ENCODE measurements around the gene STOML3.
"Not testable (repeated sequence)": the region's sequence is repeated elsewhere in the genome, so short reads cannot be mapped to it uniquely, and the experiment has no call there.

The STOML3 gene, protein sequence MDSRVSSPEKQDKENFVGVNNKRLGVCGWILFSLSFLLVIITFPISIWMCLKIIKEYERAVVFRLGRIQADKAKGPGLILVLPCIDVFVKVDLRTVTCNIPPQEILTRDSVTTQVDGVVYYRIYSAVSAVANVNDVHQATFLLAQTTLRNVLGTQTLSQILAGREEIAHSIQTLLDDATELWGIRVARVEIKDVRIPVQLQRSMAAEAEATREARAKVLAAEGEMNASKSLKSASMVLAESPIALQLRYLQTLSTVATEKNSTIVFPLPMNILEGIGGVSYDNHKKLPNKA

DNA sequence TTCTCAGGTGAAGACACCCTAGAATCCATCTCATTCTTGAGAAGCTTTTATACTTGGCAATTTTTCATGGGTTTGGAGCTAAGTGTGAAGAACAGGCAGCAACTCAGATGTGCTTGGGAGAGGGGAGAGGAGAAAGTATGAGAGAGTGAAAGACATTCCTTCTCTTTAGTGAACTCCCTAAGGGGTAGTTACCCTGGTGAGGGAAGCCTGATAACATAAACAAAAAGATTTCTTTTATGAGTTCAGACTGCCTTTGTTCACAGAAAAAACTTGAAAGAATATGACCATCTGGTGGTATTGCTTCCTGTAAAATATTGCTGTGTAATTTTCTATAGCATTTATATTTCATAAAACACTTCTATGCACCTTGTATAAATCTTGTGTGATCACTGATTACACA, at the start of gene STOML3:
TSS of gene STOML3 (minus strand) at position 139 of the 400 bp plus-strand sequence. CDS start at position 29, 110 bp downstream.
- no peak for DNase-seq (ENCODE audit: low read depth)

GRCh38 chr13:39040206-39040605, 49.6 kb upstream of the STOML3 start:
- no peak for DNase-seq (ENCODE audit: low read depth)

DNA sequence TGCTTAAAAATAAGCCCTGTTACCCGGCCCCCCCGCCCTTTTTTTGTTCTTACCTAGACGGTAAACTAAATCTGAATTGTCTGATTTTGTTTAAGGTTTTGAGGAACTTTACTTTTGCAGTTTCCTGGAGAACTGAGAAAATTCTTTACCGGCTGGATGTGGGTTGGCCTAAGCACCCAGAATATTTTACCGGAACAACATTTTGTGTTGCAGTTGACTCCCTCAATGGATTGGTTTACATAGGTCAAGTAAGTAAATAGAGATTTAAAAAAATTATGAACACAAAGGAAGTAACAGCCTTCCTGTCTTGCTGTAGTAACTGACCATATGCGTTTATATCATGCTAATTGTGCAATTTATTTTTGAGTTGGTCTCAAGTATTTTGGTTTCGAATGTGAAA, 48.4 kb upstream of the STOML3 start:
- no peak for DNase-seq (ENCODE audit: low read depth)

- peak; percentile 63 for DNase-seq (ENCODE audit: low read depth)
These were observed 48.0 kb upstream of the STOML3 start for GRCh38 chr13:39038569-39039030.

- peak; percentile 71 for DNase-seq (ENCODE audit: low read depth)
These were observed 47.4 kb upstream of the STOML3 start, which contains the start of the genes NHLRC3 and PROSER1 for GRCh38 chr13:39037880-39038568. TSS of gene NHLRC3 (plus strand) at chr13:39038456. CDS start at chr13:39038640, 184 bp downstream. TSS of gene PROSER1 (minus strand) at chr13:39038089. CDS start at chr13:39037242, 847 bp downstream.

DNA sequence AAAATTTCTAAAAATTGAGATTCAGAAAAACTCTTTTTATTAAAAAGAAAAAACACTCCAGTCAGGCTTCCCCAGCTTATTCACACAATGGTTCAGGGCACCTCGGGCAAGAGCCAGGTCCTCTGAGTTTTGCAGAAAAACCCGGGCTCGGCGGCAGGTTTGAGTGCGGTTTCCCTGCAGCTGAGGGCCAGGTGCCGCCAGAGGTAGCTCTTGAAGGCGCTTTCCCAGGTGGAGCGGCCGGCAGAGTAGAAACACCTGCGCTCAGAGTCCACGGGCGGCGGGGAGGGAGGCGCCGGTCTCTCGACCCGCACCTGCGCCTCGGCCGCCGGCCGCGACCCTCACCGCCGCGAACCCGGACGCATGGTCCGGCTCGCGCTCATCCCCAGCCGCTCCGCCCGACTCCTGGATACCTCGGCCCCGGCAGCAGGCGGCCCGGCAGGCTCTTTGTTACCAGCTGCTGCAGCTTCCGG, 46.8 kb upstream of the STOML3 start:
- DNase-seq (ENCODE audit: low read depth), result no peak

GRCh38 chr13:39036212-39036611, 45.6 kb upstream of the STOML3 start:
- DNase-seq (ENCODE audit: low read depth), result no peak

DNA sequence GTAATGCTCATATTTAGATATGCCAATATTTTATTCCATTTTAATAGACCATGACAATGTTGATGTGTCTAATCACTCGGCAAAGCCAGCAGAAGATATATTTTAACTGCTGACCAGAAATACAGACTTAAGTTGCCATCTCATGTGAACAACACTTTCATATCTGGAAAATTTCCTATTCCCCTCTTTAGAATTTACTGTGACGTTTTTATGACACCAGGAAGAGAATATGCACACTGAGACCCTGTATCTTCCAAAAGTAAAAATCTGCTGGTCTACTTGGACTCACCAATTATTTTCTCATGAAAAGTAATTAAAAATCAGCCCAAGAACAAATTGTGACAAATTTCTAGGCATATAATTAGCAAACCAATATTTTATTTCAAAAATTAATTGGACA, 45.2 kb upstream of the STOML3 start:
- DNase-seq (ENCODE audit: low read depth), result no peak

DNA sequence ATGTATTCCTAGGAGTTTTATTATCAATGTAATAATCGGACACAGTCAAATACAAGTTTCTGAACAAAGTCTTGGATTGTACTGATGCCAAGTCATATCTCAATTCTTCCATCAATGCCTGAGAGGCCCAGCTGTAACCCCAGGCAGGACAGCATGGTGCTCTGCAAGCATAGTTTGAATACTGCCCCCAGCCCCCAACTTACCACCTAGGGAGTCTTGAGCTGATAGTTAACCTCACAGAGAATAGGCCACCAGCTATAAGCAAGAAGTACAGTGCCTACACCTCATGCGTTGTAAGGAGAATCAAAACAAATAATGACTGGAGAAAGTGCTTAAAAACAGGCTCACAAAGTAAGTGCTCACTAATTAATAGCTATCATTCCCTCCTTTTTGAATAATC, 44.6 kb upstream of the STOML3 start:
- DNase-seq (ENCODE audit: low read depth), result no peak

DNA sequence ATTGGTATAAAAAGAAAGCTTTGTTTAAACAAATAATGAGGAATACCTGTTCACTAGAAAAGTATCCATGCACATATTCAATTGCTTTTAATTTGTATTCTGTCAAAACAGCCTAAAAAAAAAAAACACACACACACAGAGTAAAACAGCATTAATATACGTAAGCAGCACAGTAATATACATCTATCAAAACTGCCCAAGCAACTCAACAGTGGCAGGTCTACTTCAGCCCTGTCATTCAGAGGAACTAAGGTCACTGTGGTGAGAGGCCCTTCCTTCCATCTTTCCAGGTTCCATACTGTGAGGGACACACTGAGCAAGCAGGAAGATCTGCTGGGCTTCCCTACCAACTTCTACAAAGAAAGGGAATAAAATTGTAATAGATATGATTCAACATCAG, 43.5 kb upstream of the STOML3 start:
- no peak for DNase-seq (ENCODE audit: low read depth)

DNA sequence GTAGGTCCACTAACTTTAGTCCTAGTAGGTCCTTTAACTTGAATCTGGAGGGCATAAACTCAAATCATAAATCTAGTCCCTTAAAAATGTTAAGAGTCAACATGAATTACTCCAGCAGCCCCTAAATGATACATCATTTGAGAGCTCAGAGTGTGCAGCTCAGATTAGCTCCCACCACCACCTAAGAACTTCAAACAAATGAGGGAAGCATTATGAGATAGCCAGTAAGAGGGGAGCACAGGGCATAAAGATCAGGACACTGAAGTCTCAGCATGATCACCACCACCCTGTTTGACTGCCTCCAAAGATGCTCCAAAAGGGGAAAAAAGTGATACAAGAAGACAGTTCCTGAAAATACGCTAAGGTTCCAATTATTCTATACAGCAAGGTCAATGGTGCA, 41.5 kb upstream of the STOML3 start:
- DNase-seq (ENCODE audit: low read depth), result no peak

DNA sequence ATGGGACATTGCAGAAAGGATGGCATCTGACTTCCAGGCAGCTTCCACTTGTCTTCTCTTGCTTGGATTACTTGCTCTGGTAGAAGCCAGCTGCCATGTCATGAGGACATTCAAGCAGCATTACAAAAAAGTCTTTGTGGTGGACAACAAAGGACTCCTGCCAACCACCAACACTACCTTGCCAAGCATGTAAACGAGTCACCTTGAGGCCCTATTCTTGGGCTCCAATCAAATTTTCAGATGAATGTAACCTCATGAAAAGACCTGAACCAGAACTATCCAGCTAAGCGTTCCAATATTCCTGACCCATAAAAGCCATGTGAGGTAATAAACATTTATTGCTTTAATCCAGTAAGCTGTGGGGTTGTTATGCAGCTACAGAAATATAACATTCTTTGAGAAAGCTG, 34.8 kb upstream of the STOML3 start:
- DNase-seq (ENCODE audit: low read depth), result no peak

DNA sequence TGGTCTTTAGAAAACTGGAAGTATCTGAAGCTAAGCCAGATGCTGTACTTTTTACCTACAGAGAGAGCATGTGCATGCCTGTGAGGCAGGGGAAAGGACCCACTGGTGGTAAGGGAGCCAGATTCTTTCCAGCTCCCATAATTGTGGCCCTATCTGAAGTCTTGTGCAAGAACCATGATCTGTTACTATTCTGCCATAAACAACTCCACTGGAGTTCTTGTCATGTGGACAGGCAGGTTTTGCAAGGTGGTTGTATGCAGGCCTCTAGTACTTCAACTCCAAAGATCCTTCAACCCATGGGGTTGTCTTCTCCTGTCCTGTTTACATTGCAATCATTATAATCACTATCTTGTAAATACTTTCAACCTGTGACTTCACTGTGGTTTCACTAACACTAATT, 33.1 kb upstream of the STOML3 start:
- no peak for DNase-seq (ENCODE audit: low read depth)

GRCh38 chr13:39023316-39023715, 32.7 kb upstream of the STOML3 start:
- DNase-seq (ENCODE audit: low read depth), result no peak

GRCh38 chr13:39020853-39021462, 30.3 kb upstream of the STOML3 start:
- no peak for DNase-seq (ENCODE audit: low read depth)

DNA sequence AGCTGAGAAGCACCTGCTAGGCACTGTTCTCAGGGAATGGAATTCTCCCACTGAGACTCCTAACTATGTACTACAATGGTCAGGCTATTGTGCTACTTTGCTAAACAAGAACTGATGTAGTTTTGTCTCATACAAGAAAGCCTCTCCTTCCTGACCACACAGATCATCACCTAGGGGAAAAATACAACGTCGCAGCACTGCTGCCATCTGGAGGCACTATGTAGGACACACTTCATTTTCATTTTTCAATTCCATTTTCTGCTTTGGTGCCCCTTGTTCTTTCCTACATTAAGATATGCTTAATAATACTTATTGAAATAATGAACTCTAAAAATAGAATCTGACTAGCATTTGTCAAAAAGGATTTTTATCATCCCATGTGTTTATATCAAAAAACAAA, 26.2 kb upstream of the STOML3 start:
- DNase-seq (ENCODE audit: low read depth), result no peak

- DNase-seq (ENCODE audit: low read depth), result no peak
These were observed 25.5 kb upstream of the STOML3 start for GRCh38 chr13:39016087-39016486.

DNA sequence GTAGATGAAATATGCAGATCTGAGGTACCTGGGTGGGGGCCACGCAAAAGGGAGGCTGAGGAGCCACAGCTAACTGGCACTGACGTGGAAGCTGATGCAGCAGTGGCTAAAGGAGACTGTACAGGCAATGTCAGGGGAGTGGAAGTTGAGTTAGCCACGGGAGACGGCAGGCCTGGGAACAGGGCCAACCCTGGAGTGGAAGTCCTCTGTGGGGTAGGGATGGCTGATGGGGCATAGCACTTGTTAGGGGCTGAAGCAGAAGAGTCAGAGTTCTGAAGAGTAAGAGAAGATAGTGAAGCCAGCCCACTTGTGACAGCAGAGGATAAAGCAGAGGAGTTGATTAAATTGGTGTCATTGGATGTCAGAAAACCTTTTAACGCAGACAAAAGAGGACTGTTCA, 22.8 kb upstream of the STOML3 start:
- no peak for DNase-seq (ENCODE audit: low read depth)

DNA sequence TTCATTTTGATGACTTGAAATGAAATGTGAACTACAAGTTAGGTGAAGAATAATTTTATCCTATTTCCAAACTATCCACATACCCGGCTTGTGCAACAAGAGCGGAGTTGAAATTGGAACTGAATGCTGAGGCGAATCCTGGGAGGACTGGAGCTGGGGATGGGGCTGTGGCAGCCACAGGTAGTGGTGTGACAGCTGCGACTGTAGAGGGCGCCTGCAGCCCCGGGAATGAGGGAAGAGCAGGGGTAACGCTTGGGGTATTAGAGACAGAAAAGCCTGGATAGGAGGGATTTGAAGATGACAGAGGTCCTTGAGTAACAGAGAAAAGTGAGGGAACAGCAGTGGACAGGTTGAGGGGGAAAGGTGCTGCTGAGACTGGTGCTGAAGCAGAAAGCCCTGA, 22.0 kb upstream of the STOML3 start:
- no peak for DNase-seq (ENCODE audit: low read depth)

DNA sequence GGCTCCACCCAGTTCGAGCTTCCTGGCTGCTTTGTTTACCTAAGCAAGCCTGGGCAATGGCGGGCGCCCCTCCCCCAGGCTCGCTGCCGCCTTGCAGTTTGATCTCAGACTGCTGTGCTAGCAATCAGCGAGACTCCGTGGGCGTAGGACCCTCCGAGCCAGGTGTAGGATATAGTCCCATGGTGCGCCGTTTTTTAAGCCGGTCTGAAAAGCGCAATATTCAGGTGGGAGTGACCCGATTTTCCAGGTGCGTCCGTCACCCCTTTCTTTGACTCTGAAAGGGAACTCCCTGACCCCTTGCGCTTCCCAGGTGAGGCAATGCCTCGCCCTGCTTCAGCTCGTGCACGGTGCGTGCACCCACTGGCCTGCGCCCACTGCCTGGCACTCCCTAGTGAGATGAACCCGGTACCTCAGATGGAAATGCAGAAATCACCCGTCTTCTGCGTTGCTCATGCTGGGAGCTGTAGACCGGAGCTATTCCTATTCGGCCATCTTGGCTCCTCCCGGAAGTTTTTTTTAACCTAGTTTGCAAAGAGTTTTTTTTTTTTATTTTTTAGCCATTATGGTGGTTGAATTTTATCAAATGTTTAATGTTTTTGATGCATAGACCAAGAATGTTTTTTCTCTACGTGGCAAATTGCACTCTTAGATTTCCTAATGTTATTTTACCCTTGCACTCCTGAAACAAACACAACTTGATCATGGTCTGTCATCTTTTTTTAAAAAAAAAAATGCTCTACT, 15.9 kb upstream of the STOML3 start:
- DNase-seq (ENCODE audit: low read depth), result not testable (repeated sequence)

GRCh38 chr13:38998739-38999138, 8.1 kb upstream of the STOML3 start:
- DNase-seq (ENCODE audit: low read depth), result no peak

DNA sequence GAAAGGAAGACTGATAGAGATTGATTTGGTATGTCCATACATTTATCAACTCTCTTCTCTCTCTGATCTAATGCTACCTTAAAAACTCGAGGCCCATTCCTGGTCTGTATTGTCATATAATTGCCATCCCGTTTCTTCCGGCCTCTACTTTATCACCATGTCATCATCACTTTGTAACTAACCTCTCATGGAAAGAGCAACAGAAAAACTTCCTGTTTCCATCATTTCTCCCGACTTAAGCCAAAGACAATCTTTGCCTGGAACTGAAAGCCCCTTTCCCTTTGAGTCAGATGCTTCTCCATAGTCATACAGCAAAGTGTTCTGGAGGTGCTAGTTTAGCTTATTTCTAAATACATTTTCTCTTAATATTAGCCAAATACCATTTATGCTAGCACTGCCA, 2.8 kb upstream of the STOML3 start:
- no peak for DNase-seq (ENCODE audit: low read depth)
